OCI-LY7 (cell line): Measurements from ENCODE around the gene IPP. TPM values are rescaled to one million over a fixed set of nuclear protein-coding genes. Genes with fewer than 3 reads are reported as not detected.

Source experiments
- Bru-seq: library from RNA; stranded (reverse); fragments of 400-500 nt; gene quantifications from one replicate; lab custom pipeline; 2021; lab: Mats Ljungman, UMichigan
- BruChase-seq, 2 experiments: library from RNA; stranded (reverse); fragments of 400-500 nt; gene quantifications; one replicate each; lab custom pipeline; 2021; lab: Mats Ljungman, UMichigan
- BruUV-seq: library from RNA; stranded (reverse); fragments of 400-500 nt; replicated peaks from 2 replicates; lab custom pipeline; 2021; lab: Mats Ljungman, UMichigan
- CTCF ChIA-PET: fragments of 300-600 bp; sonication (Branson Sonifier 250); formaldehyde crosslinking; loops from one replicate; lab custom pipeline; 2022; ENCODE audit warnings: antibody characterized with exemption; ENCODE audit not compliant: unreplicated experiment; lab: Charles Lee
- POLR2A ChIA-PET: fragments of 300-600 bp; sonication (Branson Sonifier 250); formaldehyde crosslinking; loops from one replicate; lab custom pipeline; 2022; ENCODE audit warnings: antibody characterized with exemption; lab: Charles Lee
- DNase-seq: peaks from one replicate; pipeline ENCODE4 v3.0.0-alpha.2; 2015; ENCODE audit warnings: low spot score
- H2AFZ ChIP-seq: fragments of 200-600 bp; sonication (generic), shearing (Covaris generic); 2 replicates; pipeline ENCODE4 v1.6.1; 2014; ENCODE audit warnings: mild to moderate bottlenecking, antibody characterized with exemption, low read length, moderate library complexity
- H3K27ac ChIP-seq: fragments of 200-600 bp; sonication (generic); 2 replicates; pipeline ENCODE4 v1.5.1; 2014; ENCODE audit warnings: mixed run types, low read depth, mild to moderate bottlenecking, moderate library complexity, low read length, inconsistent platforms; ENCODE audit not compliant: poor library complexity, severe bottlenecking
- H3K36me3 ChIP-seq: fragments of 200-600 bp; sonication (generic); 2 replicates; pipeline ENCODE4 v1.6.1; 2014; ENCODE audit warnings: mild to moderate bottlenecking, antibody characterized with exemption, low read length, moderate library complexity, mixed read lengths; ENCODE audit not compliant: insufficient read depth
- H3K4me1 ChIP-seq: fragments of 200-600 bp; sonication (generic); 2 replicates; pipeline ENCODE4 v1.5.1; 2014; ENCODE audit warnings: mild to moderate bottlenecking, low read length; ENCODE audit not compliant: insufficient read depth, poor library complexity, severe bottlenecking
- H3K4me2 ChIP-seq: fragments of 200-600 bp; sonication (generic); 2 replicates; pipeline ENCODE4 v1.6.1; 2014; ENCODE audit warnings: mild to moderate bottlenecking, low read length
- H3K4me3 ChIP-seq: fragments of 200-600 bp; sonication (generic); 2 replicates; pipeline ENCODE4 v1.5.1; 2014; ENCODE audit warnings: mild to moderate bottlenecking, low read depth, low read length; ENCODE audit not compliant: poor library complexity, severe bottlenecking
- H3K79me2 ChIP-seq: fragments of 200-600 bp; sonication (generic); 2 replicates; pipeline ENCODE4 v1.6.1; 2016; ENCODE audit warnings: low read depth, mild to moderate bottlenecking, low read length, moderate library complexity, mixed read lengths; ENCODE audit not compliant: insufficient read depth
- H3K9me2 ChIP-seq: fragments of 200-600 bp; sonication (generic); 2 replicates; pipeline ENCODE4 v1.6.1; 2016; ENCODE audit warnings: mild to moderate bottlenecking, low read length, mixed read lengths; ENCODE audit not compliant: insufficient read depth
- H3K9me3 ChIP-seq: fragments of 200-600 bp; sonication (generic); 2 replicates; pipeline ENCODE4 v1.6.1; 2014; ENCODE audit warnings: mild to moderate bottlenecking, mixed run types, low read length, mixed read lengths
- H4K20me1 ChIP-seq: fragments of 200-600 bp; sonication (generic); 2 replicates; pipeline ENCODE4 v1.6.1; 2014; ENCODE audit warnings: mild to moderate bottlenecking, antibody characterized with exemption, low read length, moderate library complexity, mixed read lengths; ENCODE audit not compliant: insufficient read depth
- EZH2phosphoT487 ChIP-seq: fragments of 200-600 bp; sonication (generic); IDR thresholded peaks from 2 replicates; pipeline ENCODE4 v1.6.1; 2018; ENCODE audit warnings: low read depth, borderline replicate concordance, mild to moderate bottlenecking, mixed run types, antibody characterized with exemption, low read length, moderate library complexity, mixed read lengths
- intact Hi-C: fragments of 100-400 bp; cut with micrococcal nuclease; formaldehyde crosslinking; loops from one replicate; pipeline ENCODE4 v1.10.0; 2022; ENCODE audit not compliant: unreplicated experiment
- long read RNA-seq: library from polyadenylated mRNA; stranded (forward); transcript quantifications from one replicate; pipeline ENCODE4 v2.0.0, GENCODE V29; 2022
- total RNA-seq, 2 experiments: library from RNA; depleted of rRNA in 1 of 2; stranded (reverse); fragments of >200 nt in 1 of 2; shearing (Covaris generic) in 1 of 2; gene quantifications; 2 replicates each; pipeline ENCODE4 v1.2.3, GENCODE V29; 2014 to 2022
- TF ChIP-seq, protein P1 (sequence below): fragments of 200-600 bp; sonication (generic); conservative IDR thresholded peaks from 2 replicates; pipeline ENCODE4 v1.5.1; 2014; ENCODE audit warnings: mild to moderate bottlenecking, antibody characterized with exemption, low read length, moderate library complexity, mixed read lengths

IPP gene
- total RNA-seq (2014; rRNA removed; shearing (Covaris generic)) (4.6 and 6.3 TPM in 2 replicates), total RNA-seq (2022) (13.2 and 17.9 TPM in 2 replicates), Bru-seq, nascent RNA (percentile 54 among the genes with signal in this experiment), BruChase-seq, experiment 1, labeled RNA remaining after a 6-hour chase (percentile 52 among the genes with signal in this experiment), BruChase-seq, experiment 2, labeled RNA remaining after a 2-hour chase (percentile 57 among the genes with signal in this experiment)
- long read RNA-seq, transcript IPP-202 (9 exons, 3,113 nt): major isoform, 6 of 11 reads
- long read RNA-seq, partial matches to known transcripts: 0 of 11 reads
- long read RNA-seq, other reads (novel, unspliced or antisense): 4 of 11 reads

DNA sequence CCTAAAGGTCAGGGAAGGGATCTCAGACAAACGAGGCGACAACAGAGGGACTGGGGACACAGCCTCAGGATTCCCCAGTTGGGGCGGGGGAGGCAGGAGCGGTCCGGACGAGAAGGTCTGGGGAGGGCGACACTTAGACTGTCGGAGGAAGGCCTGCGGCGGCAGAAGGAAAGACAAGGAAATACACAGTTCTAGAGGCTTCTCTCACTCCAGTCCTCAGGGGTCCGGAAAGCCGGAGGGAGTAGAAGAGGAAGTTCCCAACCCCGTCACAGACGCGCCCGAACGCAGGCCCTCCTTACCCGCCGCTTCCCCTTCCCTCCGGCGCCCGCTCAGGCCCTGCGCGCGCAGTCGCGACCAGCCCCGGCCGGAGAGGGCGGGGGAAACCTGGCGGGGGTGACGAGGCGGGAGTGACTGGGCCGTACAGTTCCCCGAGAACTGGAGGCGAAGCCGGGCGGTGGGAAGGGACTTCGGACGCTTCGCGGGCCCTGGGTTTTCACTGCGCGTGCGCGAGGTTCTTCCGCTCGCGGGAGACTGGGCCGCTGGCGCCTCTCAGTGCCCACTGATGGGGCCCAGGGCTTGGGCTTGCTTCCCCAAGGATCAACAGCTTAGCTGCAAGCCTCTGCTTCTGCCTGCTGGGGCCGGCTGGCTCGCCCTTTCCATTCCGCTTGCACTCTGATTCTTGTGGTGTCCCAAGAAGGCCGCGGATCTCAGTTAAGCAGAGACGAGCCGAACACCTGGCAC is at the start of gene IPP:
IPP (minus strand) TSS at position 356 of the 741 bp plus-strand sequence. CDS start 4,242 bp downstream, outside the sequence.
- no peak for TF ChIP-seq EZH2phosphoT487
- TF ChIP-seq, protein P1, sequence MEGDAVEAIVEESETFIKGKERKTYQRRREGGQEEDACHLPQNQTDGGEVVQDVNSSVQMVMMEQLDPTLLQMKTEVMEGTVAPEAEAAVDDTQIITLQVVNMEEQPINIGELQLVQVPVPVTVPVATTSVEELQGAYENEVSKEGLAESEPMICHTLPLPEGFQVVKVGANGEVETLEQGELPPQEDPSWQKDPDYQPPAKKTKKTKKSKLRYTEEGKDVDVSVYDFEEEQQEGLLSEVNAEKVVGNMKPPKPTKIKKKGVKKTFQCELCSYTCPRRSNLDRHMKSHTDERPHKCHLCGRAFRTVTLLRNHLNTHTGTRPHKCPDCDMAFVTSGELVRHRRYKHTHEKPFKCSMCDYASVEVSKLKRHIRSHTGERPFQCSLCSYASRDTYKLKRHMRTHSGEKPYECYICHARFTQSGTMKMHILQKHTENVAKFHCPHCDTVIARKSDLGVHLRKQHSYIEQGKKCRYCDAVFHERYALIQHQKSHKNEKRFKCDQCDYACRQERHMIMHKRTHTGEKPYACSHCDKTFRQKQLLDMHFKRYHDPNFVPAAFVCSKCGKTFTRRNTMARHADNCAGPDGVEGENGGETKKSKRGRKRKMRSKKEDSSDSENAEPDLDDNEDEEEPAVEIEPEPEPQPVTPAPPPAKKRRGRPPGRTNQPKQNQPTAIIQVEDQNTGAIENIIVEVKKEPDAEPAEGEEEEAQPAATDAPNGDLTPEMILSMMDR: peak; percentile 39; the same call in 1 of the 2 replicates
- H3K9me2 ChIP-seq: no peaks in the 10 kb centered on the region
- ChIA-PET POLR2A (interaction anchor here (0.6 kb wide), 1 partner anchor 267 kb away, joined by 3 read pairs; no protein-coding TSS in a partner anchor), CTCF (interaction anchor here (0.6 kb wide), 1 partner anchor 22 kb away, joined by 3 read pairs; no protein-coding TSS in a partner anchor)
- intact Hi-C loops: loop anchor here (1.0 to 2.0 kb wide), 4 partner anchors 52 to 429 kb away; partner anchors contain the start of gene MAST2
- H3K4me2 ChIP-seq: peak within 1 kb of the TSS; percentile 81
- BruUV-seq: no TSS peak
- H2AFZ ChIP-seq: peak within 1 kb of the TSS; percentile 84
- peaks cover 19% of the 10 kb centered on the region for H3K9me3 ChIP-seq
- H3K4me3 ChIP-seq: peak within 1 kb of the TSS; percentile 73
- no peaks in the 10 kb centered on the region for H3K79me2 ChIP-seq
- peak within 1 kb of the TSS; percentile 81 for H3K27ac ChIP-seq
- peak; percentile 98 for DNase-seq
- H3K36me3 ChIP-seq: no peaks in the 10 kb centered on the region; the same call in 1 of the 2 replicates
- H4K20me1 ChIP-seq: no peaks in the 10 kb centered on the region
- H3K4me1 ChIP-seq: peaks cover 13% of the 10 kb centered on the region

DNA sequence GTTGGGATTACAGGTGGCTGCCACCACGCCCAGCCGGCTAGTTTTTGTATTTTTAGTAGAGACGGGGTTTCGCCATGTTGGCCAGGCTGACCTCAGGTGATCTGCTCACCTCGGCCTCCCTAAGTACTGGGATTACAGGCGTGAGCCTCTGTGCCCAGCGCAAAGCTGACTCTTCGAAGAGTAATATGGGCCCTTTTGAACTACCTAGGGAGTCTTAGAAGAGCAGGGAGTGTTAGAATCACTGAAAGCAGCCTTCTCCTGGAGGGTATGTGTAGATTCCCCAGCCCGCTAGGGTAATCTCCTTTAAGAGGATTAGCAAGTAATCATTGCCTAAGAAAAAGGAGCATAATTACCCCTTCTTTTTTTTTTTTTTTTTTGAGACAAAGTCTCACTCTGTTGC is 46.5 kb upstream of the IPP start:
- TF ChIP-seq, protein P1: no peak
- TF ChIP-seq EZH2phosphoT487: no peak
- Histone ChIP-seq H3K79me2 (no peaks in the 10 kb centered on the region), H3K9me3 (no peaks in the 10 kb centered on the region), H3K36me3 (no peaks in the 10 kb centered on the region), H3K27ac (no peak overlapping the region), H3K4me2 (no peak overlapping the region), H3K9me2 (no peaks in the 10 kb centered on the region), H4K20me1 (no peaks in the 10 kb centered on the region), H3K4me3 (no peak overlapping the region), H2AFZ (no peak overlapping the region), H3K4me1 (peaks cover 25% of the 10 kb centered on the region)
- DNase-seq: no peak
- intact Hi-C loops: no loop called here
- ChIA-PET CTCF (no interaction called here), POLR2A (interaction anchor here (0.7 kb wide), 2 partner anchors 12 to 93 kb away, joined by 3 to 4 read pairs; no protein-coding TSS in a partner anchor)
- BruUV-seq: no TSS peak
